IMR-90 (cell line): ENCODE results near the gene PSKH1. TPM values are rescaled to one million over a fixed set of nuclear protein-coding genes. Genes with fewer than 3 reads are reported as not detected.

Experiments
- ATAC-seq: fragments of 200-7000 bp; cut with Tn5 transposase; 2 replicates; pipeline ENCODE4 v1.9.1; 2020; ENCODE audit warnings: low read depth, mild to moderate bottlenecking, moderate library complexity
- BruUV-seq: library from RNA; stranded (reverse); fragments of 400-500 nt; replicated peaks from 2 replicates; lab custom pipeline; 2021; lab: Mats Ljungman, UMichigan
- CTCF ChIA-PET: fragments of 300-600 bp; formaldehyde crosslinking; extraction: SDS; loops from one replicate; lab custom pipeline; 2021; ENCODE audit warnings: antibody characterized with exemption; lab: Yijun Ruan, JAX
- POLR2A ChIA-PET: fragments of 300-600 bp; sonication (Branson Sonifier 250); formaldehyde crosslinking; loops from one replicate; lab custom pipeline; 2022; ENCODE audit warnings: antibody characterized with exemption; ENCODE audit not compliant: unreplicated experiment; lab: Charles Lee
- DNase-seq: peaks from one replicate; pipeline ENCODE4 v3.0.0; 2013
- H2AFZ ChIP-seq: replicated peaks from 2 replicates; pipeline ENCODE3; 2013; ENCODE audit warnings: low read length, mild to moderate bottlenecking; ENCODE audit not compliant: poor library complexity
- H2AK5ac ChIP-seq: 2 replicates; pipeline ENCODE4 v1.6.1; 2013; ENCODE audit warnings: low read depth, low read length, inconsistent platforms
- H2AK9ac ChIP-seq: replicated peaks from 2 replicates; pipeline ENCODE3; 2013; ENCODE audit warnings: mild to moderate bottlenecking, low read depth, low read length, moderate library complexity; ENCODE audit not compliant: poor library complexity
- H2BK120ac ChIP-seq: 2 replicates; pipeline ENCODE4 v1.6.1; 2013; ENCODE audit warnings: low read depth, low read length, inconsistent platforms
- H2BK15ac ChIP-seq: 3 replicates; pipeline ENCODE4 v1.6.1; 2013; ENCODE audit warnings: low read depth, low read length, inconsistent platforms
- H2BK20ac ChIP-seq: 2 replicates; pipeline ENCODE4 v1.6.1; 2013; ENCODE audit warnings: low read depth, mild to moderate bottlenecking, inconsistent platforms, low read length, moderate library complexity
- H2BK5ac ChIP-seq: 2 replicates; pipeline ENCODE4 v1.6.1; 2013; ENCODE audit warnings: mild to moderate bottlenecking, low read depth, low read length, inconsistent platforms; ENCODE audit not compliant: poor library complexity, severe bottlenecking
- H3K14ac ChIP-seq: replicated peaks from 2 replicates; pipeline ENCODE4 v1.6.1; 2013; ENCODE audit warnings: low read depth, low read length, inconsistent platforms
- H3K18ac ChIP-seq: 2 replicates; pipeline ENCODE4 v1.6.1; 2013; ENCODE audit warnings: low read depth, low read length, control low read depth
- H3K23ac ChIP-seq: 2 replicates; pipeline ENCODE4 v1.6.1; 2013; ENCODE audit warnings: low read depth, low read length, inconsistent platforms
- H3K27ac ChIP-seq: 2 replicates; pipeline ENCODE4 v1.5.1; 2013; ENCODE audit warnings: mild to moderate bottlenecking, control low read depth, low read length; ENCODE audit not compliant: insufficient read depth
- H3K27me3 ChIP-seq: 2 replicates; pipeline ENCODE4 v1.6.1; 2013; ENCODE audit warnings: low read length; ENCODE audit not compliant: control insufficient read depth, insufficient read depth
- H3K36me3 ChIP-seq: 2 replicates; pipeline ENCODE4 v1.6.1; 2013; ENCODE audit warnings: low read length, mixed read lengths; ENCODE audit not compliant: control insufficient read depth, insufficient read depth
- H3K4ac ChIP-seq: 2 replicates; pipeline ENCODE4 v1.6.1; 2013; ENCODE audit warnings: low read depth, low read length, inconsistent platforms
- H3K4me1 ChIP-seq: 2 replicates; pipeline ENCODE4 v1.6.1; 2013; ENCODE audit warnings: low read length, mixed read lengths; ENCODE audit not compliant: control insufficient read depth, insufficient read depth
- H3K4me2 ChIP-seq: 2 replicates; pipeline ENCODE4 v1.6.1; 2013; ENCODE audit warnings: low read depth, mild to moderate bottlenecking, control low read depth, low read length, moderate library complexity
- H3K4me3 ChIP-seq: 2 replicates; pipeline ENCODE4 v1.5.1; 2013; ENCODE audit warnings: low read depth, mild to moderate bottlenecking, control low read depth, low read length, moderate library complexity; ENCODE audit not compliant: insufficient read depth
- H3K56ac ChIP-seq: 2 replicates; pipeline ENCODE4 v1.6.1; 2013; ENCODE audit warnings: low read length, inconsistent platforms; ENCODE audit not compliant: insufficient read depth; ENCODE audit errors: extremely low read depth
- H3K79me1 ChIP-seq, 2 experiments: 2 replicates each; pipeline ENCODE4 v1.6.1; 2013; ENCODE audit warnings: low read length in 2 of 2, inconsistent platforms in 1 of 2, low read depth in 1 of 2
- H3K9ac ChIP-seq: 2 replicates; pipeline ENCODE4 v1.6.1; 2013; ENCODE audit warnings: low read depth, low read length, control low read depth
- H3K9me1 ChIP-seq: 2 replicates; pipeline ENCODE4 v1.6.1; 2013; ENCODE audit warnings: low read length, inconsistent platforms; ENCODE audit not compliant: insufficient read depth
- H3K9me3 ChIP-seq: 2 replicates; pipeline ENCODE4 v1.6.1; 2013; ENCODE audit warnings: low read length; ENCODE audit not compliant: control insufficient read depth, insufficient read depth
- H4K20me1 ChIP-seq: 2 replicates; pipeline ENCODE4 v1.6.1; 2013; ENCODE audit warnings: low read length, inconsistent platforms; ENCODE audit not compliant: insufficient read depth
- H4K5ac ChIP-seq: 2 replicates; pipeline ENCODE4 v1.6.1; 2013; ENCODE audit warnings: mild to moderate bottlenecking, low read depth, low read length, control low read depth
- H4K8ac ChIP-seq, 2 experiments: 2 replicates each; pipeline ENCODE4 v1.6.1; 2013; ENCODE audit warnings: low read depth in 2 of 2, low read length in 2 of 2, control low read depth in 1 of 2, inconsistent platforms in 1 of 2
- H4K91ac ChIP-seq: 2 replicates; pipeline ENCODE4 v1.6.1; 2013; ENCODE audit warnings: low read depth, low read length, inconsistent platforms; ENCODE audit not compliant: insufficient read depth
- BHLHE40 ChIP-seq: fragments of 150-350 bp; IDR thresholded peaks from 2 replicates; pipeline ENCODE4 v1.6.1; 2016; ENCODE audit warnings: mild to moderate bottlenecking, low read depth, low read length
- CEBPB ChIP-seq: IDR thresholded peaks from 2 replicates; pipeline ENCODE4 v1.6.1; 2012; ENCODE audit warnings: low read depth, low read length, improper control_type of control experiment
- CHD1 ChIP-seq: IDR thresholded peaks from 2 replicates; pipeline ENCODE4 v1.6.1; 2012; ENCODE audit warnings: low read depth, low read length, improper control_type of control experiment
- FOS ChIP-seq: fragments of 150-350 bp; IDR thresholded peaks from 2 replicates; pipeline ENCODE4 v1.6.1; 2016; ENCODE audit warnings: low read depth, low read length
- MAFK ChIP-seq: IDR thresholded peaks from 2 replicates; pipeline ENCODE4 v1.6.1; 2012; ENCODE audit warnings: low read depth, low read length, improper control_type of control experiment
- MAZ ChIP-seq: IDR thresholded peaks from 2 replicates; pipeline ENCODE4 v1.6.1; 2012; ENCODE audit warnings: low read depth, mild to moderate bottlenecking, low read length, improper control_type of control experiment, moderate library complexity, borderline replicate concordance
- MXI1 ChIP-seq: IDR thresholded peaks from 2 replicates; pipeline ENCODE4 v1.6.1; 2012; ENCODE audit warnings: low read depth, mild to moderate bottlenecking, low read length, moderate library complexity, borderline replicate concordance
- NFE2L2 ChIP-seq: fragments of 150-350 bp; IDR thresholded peaks from 2 replicates; pipeline ENCODE4 v1.6.1; 2016; ENCODE audit warnings: low read depth, mild to moderate bottlenecking, low read length
- POLR2A ChIP-seq: IDR thresholded peaks from 2 replicates; pipeline ENCODE4 v1.6.1; 2012; ENCODE audit warnings: mild to moderate bottlenecking, low read depth, low read length
- RAD21 ChIP-seq: IDR thresholded peaks from 2 replicates; pipeline ENCODE4 v1.6.1; 2012; ENCODE audit warnings: low read length, improper control_type of control experiment
- RCOR1 ChIP-seq: IDR thresholded peaks from 2 replicates; pipeline ENCODE4 v1.6.1; 2012; ENCODE audit warnings: mild to moderate bottlenecking, low read length, improper control_type of control experiment; ENCODE audit not compliant: insufficient replicate concordance
- RFX5 ChIP-seq: IDR thresholded peaks from 2 replicates; pipeline ENCODE4 v1.8.0; 2012; ENCODE audit warnings: low read depth, mild to moderate bottlenecking, low read length, moderate library complexity
- SMC3 ChIP-seq: fragments of 150-350 bp; IDR thresholded peaks from 2 replicates; pipeline ENCODE4 v1.6.1; 2016; ENCODE audit warnings: low read depth, mild to moderate bottlenecking, antibody characterized with exemption, low read length, moderate library complexity
- WGBS, 2 experiments: methylation state at CpG; one replicate each; pipeline versions ENCODE4 v1.1.5 to v1.1.7; 2013; ENCODE audit warnings: missing lambda C conversion rate in 2 of 2; ENCODE audit not compliant: insufficient read length in 1 of 2; ENCODE audit errors: extremely low coverage in 2 of 2; 5-methylcytosine and 5-hydroxymethylcytosine counted together
- dilution Hi-C: fragments of 300-500 bp; cut with HindIII; formaldehyde crosslinking; loops from one replicate; pipeline ENCODE4 v1.14.3; 2018; ENCODE audit warnings: low sequenced_read_pairs; ENCODE audit not compliant: unreplicated experiment
- in situ Hi-C: fragments of 300-500 bp; cut with MboI; formaldehyde crosslinking; loops from 3 replicates; pipeline ENCODE4 v1.14.3; 2019; ENCODE audit warnings: low sequenced_read_pairs, inconsistent platforms, mixed read lengths
- intact Hi-C: fragments of 100-400 bp; cut with micrococcal nuclease; formaldehyde crosslinking; loops from 2 replicates; pipeline ENCODE4 v1.10.0; 2022
- polyA plus RNA-seq, 3 experiments: library from polyadenylated mRNA; depleted of rRNA; stranded (reverse); fragments of >200 nt; gene quantifications; 2 replicates each; pipeline ENCODE4 v1.2.3, GENCODE V29; 2012; ENCODE audit warnings: low replicate concordance in 1 of 3
- total RNA-seq: library from RNA; depleted of rRNA; stranded (reverse); fragments of >200 nt; gene quantifications from 2 replicates; pipeline ENCODE4 v1.2.3, GENCODE V29; 2012
- TF ChIP-seq, protein P1 (sequence below): fragments of 150-350 bp; IDR thresholded peaks from 2 replicates; pipeline ENCODE4 v1.6.1; 2016; ENCODE audit warnings: low read depth, mild to moderate bottlenecking, low read length, moderate library complexity, borderline replicate concordance
- TF ChIP-seq, protein P2 (sequence below): fragments of 150-350 bp; IDR thresholded peaks from 2 replicates; pipeline ENCODE4 v1.6.1; 2017; ENCODE audit warnings: mild to moderate bottlenecking, antibody characterized with exemption, low read length, low read depth
- TF ChIP-seq, protein P3 (sequence below): conservative IDR thresholded peaks from 2 replicates; pipeline ENCODE4 v1.5.1; 2012; ENCODE audit warnings: mild to moderate bottlenecking, low read depth, low read length, improper control_type of control experiment

The PSKH1 gene
- total and polyA plus RNA-seq, 2 of the 4 experiments (the other 2 are of a cell fraction): 11.5 to 26.7 TPM

DNA sequence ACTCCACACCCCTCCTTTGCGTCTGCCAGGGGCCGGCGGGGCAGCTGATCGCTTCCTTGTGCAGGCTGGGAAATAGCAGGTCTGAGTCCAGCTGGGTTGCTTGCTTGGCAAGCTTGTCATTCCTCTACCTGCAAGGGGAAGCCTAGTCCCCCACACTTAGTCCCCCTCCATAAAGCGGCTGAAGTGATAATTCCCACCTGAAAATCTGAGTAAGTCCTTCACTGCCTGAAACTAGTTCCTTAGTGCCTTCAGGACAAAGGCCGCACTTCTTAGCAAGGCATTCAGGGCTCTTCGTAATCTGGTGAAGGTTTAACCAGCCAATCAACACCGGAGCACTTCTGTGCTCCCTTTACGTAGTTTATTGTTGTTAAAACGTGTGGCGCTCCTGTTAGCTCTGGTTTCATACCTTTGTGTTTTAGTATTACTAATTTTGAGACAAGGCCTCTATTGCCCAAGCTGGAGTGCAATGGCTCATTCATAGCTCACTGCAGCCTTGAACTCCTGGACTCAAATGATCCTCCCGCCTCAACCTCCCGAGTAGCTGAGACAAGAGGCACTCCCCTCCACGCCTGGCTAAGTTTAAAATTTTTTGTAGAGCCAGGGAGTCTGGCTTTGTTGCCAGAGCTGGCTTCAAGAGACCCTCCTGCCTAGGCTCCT lies 817 bp downstream of the PSKH1 start:
- no peak overlapping the region for H2BK20ac ChIP-seq
- peak overlapping the region; percentile 100 for H3K4me3 ChIP-seq
- peak overlapping the region; percentile 74 for H2BK5ac ChIP-seq
- intact Hi-C loops: no loop called here
- DNase-seq: no peak
- peak overlapping the region; percentile 63 for H3K23ac ChIP-seq
- TF ChIP-seq MXI1 (no peak), MAZ (no peak), SMC3 (no peak), MAFK (no peak), POLR2A (no peak), RAD21 (no peak), NFE2L2 (no peak), BHLHE40 (no peak), RFX5 (no peak), CHD1 (no peak), FOS (no peak), CEBPB (no peak), RCOR1 (no peak)
- TF ChIP-seq, protein P1, sequence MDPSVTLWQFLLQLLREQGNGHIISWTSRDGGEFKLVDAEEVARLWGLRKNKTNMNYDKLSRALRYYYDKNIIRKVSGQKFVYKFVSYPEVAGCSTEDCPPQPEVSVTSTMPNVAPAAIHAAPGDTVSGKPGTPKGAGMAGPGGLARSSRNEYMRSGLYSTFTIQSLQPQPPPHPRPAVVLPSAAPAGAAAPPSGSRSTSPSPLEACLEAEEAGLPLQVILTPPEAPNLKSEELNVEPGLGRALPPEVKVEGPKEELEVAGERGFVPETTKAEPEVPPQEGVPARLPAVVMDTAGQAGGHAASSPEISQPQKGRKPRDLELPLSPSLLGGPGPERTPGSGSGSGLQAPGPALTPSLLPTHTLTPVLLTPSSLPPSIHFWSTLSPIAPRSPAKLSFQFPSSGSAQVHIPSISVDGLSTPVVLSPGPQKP: no peak
- TF ChIP-seq, protein P2, sequence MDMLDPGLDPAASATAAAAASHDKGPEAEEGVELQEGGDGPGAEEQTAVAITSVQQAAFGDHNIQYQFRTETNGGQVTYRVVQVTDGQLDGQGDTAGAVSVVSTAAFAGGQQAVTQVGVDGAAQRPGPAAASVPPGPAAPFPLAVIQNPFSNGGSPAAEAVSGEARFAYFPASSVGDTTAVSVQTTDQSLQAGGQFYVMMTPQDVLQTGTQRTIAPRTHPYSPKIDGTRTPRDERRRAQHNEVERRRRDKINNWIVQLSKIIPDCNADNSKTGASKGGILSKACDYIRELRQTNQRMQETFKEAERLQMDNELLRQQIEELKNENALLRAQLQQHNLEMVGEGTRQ: no peak
- TF ChIP-seq, protein P3, sequence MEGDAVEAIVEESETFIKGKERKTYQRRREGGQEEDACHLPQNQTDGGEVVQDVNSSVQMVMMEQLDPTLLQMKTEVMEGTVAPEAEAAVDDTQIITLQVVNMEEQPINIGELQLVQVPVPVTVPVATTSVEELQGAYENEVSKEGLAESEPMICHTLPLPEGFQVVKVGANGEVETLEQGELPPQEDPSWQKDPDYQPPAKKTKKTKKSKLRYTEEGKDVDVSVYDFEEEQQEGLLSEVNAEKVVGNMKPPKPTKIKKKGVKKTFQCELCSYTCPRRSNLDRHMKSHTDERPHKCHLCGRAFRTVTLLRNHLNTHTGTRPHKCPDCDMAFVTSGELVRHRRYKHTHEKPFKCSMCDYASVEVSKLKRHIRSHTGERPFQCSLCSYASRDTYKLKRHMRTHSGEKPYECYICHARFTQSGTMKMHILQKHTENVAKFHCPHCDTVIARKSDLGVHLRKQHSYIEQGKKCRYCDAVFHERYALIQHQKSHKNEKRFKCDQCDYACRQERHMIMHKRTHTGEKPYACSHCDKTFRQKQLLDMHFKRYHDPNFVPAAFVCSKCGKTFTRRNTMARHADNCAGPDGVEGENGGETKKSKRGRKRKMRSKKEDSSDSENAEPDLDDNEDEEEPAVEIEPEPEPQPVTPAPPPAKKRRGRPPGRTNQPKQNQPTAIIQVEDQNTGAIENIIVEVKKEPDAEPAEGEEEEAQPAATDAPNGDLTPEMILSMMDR: no peak
- no peaks in the 10 kb centered on the region for H3K27me3 ChIP-seq
- peak overlapping the region; percentile 74; the same call in 1 of the 2 replicates for H4K91ac ChIP-seq
- H2BK15ac ChIP-seq: no peak overlapping the region
- H2AK5ac ChIP-seq: peak overlapping the region; percentile 56
- peak overlapping the region; percentile 89 for H3K27ac ChIP-seq
- peaks cover 11 to 50% of the 10 kb centered on the region in 2 experiments for H3K79me1 ChIP-seq
- H4K8ac ChIP-seq: peak overlapping the region; percentile 97
- peak overlapping the region; percentile 96 for H3K14ac ChIP-seq
- H3K4me2 ChIP-seq: peak overlapping the region; percentile 95
- H2AK9ac ChIP-seq: peak overlapping the region; percentile 98
- peaks cover 9% of the 10 kb centered on the region for H3K4me1 ChIP-seq
- no peak overlapping the region for H2BK120ac ChIP-seq
- H4K20me1 ChIP-seq: peaks cover 25% of the 10 kb centered on the region
- no peak for ATAC-seq
- peak overlapping the region; percentile 96 for H3K9ac ChIP-seq
- H2AFZ ChIP-seq: peak overlapping the region; percentile 99
- H3K18ac ChIP-seq: no peak overlapping the region
- BruUV-seq: TSS peak; percentile 44
- no peaks in the 10 kb centered on the region for H3K9me3 ChIP-seq
- ChIA-PET CTCF (no interaction called here), POLR2A (no interaction called here)
- dilution Hi-C loops: no loop called here
- H3K9me1 ChIP-seq: 0 out of 2 replicates have a peak, but pooled peaks cover 12% of the 10 kb centered on the region
- no CpG with 5 or more reads among the region's 14 CpGs for WGBS, 2 experiments
- in situ Hi-C loops: no loop called here
- peak overlapping the region; percentile 93; the same call in 1 of the 2 replicates for H4K5ac ChIP-seq
- H3K56ac ChIP-seq: peak overlapping the region; percentile 74
- no peaks in the 10 kb centered on the region for H3K36me3 ChIP-seq
- H3K4ac ChIP-seq: peak overlapping the region; percentile 88
